ENCODE results near the gene CCDC88C.
"Not testable (repeated sequence)": the region's sequence is repeated elsewhere in the genome, so short reads cannot be mapped to it uniquely, and the experiment has no call there.

Gene CCDC88C

DNA sequence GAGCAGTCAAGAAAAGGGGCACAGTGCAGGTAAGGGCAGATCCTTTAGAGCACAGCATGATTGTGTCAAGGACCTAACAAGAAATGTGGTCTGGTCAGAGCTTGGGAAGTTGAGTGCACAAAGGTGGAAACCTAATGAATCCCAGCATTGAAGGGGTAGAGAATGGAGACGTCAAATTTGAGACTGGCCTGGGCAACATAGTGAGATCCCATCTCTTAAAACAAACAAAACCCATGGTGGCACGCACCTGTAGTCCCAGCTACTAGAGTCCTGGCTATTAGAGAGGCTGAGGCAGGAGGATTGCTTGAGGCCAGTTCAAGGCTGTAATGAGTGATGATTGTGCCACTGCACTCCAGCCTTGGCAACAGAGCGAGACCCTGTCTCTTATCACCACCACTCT is 37.0 kb upstream of the CCDC88C start:
- DNase-seq (ENCODE audit: low read depth, low spot score): no peak
- POLR2A ChIA-PET: interaction anchor here (0.9 kb wide), 1 partner anchor 55 kb away, joined by 4 read pairs; no protein-coding TSS in a partner anchor
- no peak overlapping the region for H3K4me3 ChIP-seq (ENCODE audit: low read depth, low read length)
- TF ChIP-seq, protein P1, sequence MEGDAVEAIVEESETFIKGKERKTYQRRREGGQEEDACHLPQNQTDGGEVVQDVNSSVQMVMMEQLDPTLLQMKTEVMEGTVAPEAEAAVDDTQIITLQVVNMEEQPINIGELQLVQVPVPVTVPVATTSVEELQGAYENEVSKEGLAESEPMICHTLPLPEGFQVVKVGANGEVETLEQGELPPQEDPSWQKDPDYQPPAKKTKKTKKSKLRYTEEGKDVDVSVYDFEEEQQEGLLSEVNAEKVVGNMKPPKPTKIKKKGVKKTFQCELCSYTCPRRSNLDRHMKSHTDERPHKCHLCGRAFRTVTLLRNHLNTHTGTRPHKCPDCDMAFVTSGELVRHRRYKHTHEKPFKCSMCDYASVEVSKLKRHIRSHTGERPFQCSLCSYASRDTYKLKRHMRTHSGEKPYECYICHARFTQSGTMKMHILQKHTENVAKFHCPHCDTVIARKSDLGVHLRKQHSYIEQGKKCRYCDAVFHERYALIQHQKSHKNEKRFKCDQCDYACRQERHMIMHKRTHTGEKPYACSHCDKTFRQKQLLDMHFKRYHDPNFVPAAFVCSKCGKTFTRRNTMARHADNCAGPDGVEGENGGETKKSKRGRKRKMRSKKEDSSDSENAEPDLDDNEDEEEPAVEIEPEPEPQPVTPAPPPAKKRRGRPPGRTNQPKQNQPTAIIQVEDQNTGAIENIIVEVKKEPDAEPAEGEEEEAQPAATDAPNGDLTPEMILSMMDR (IDR thresholded peaks at IDR 0.05; ENCODE audit: insufficient read depth, low read length, missing control alignments): no peak
- CTCF ChIA-PET: no interaction called here

DNA sequence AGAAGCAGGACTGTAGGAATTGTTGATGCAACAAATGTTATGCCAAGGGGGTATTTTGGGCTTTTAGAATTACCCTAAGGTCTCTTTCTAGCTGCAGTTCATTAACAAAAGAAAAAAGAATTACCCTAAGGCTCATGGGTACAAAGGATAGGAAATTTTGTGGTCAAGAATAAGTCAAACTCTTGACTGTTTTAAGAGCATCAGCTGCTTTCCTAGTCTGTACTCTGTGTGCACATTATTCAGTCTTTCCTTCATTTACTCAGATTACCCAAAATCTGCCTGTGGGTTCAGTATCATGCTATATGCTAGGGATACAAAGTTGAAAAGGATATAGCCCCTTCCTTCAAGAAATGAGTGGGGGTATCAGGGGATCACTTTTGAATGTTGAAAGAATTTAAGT is 36.5 kb upstream of the CCDC88C start:
- POLR2A ChIA-PET: interaction anchor here (0.9 kb wide), 1 partner anchor 55 kb away, joined by 4 read pairs; no protein-coding TSS in a partner anchor
- TF ChIP-seq, protein P1 (IDR thresholded peaks at IDR 0.05; ENCODE audit: insufficient read depth, low read length, missing control alignments): no peak
- H3K4me3 ChIP-seq (ENCODE audit: low read depth, low read length): no peak overlapping the region
- CTCF ChIA-PET: no interaction called here
- no peak for DNase-seq (ENCODE audit: low read depth, low spot score)

DNA sequence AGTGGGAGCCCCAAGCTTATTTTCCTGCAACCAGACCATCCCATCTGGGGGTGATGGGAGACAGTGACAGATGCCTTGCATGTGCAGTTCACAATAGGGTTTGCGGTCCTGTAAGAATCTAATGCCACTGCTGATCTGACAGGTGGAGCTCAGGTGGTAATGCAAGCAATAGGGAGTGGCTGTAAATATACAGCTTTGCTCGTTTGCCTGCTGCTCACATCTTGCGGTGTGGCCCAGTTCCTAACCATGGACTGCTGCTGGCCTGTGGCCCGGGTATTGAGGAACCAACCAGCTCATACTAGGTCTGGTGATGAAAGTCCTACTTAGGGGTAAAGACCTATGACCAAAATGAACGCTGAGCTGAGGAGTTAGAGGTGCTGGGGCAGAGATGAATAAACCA is 36.1 kb upstream of the CCDC88C start:
- TF ChIP-seq, protein P1 (IDR thresholded peaks at IDR 0.05; ENCODE audit: insufficient read depth, low read length, missing control alignments): no peak
- no peak for DNase-seq (ENCODE audit: low read depth, low spot score)
- CTCF ChIA-PET: no interaction called here
- POLR2A ChIA-PET: interaction anchor here (0.9 kb wide), 1 partner anchor 55 kb away, joined by 4 read pairs; no protein-coding TSS in a partner anchor
- H3K4me3 ChIP-seq (ENCODE audit: low read depth, low read length): no peak overlapping the region

DNA sequence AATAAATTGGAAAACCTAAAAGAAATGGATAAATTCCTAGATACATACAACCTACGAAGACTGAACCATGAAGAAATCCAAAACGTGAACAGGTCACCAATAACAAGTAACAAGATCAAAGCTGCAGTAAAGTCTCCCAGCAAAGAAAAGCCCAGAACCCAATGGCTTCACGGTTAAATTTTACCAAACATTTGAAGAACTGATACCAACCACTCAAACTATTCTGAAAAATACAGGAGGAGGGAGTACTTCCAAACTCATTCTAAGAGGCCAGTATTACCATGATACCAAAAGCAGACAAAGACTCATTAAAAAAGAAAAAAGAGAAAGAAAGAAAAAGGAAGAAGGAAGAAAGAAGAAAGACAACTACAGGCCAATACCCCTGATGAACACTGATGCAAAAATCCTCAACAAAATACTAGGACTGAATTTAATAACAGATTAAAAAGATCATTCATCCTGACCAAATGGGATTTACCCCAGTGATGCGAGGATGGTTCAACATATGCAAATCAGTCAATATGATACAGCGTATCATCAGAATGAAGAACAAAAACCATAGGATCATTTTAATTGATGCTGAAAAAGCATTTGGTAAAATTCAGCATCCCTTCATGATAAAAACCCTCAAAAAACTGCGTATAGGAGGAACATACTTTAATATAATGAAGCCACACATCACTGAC is 26.9 kb upstream of the CCDC88C start:
- TF ChIP-seq, protein P1 (IDR thresholded peaks at IDR 0.05; ENCODE audit: insufficient read depth, low read length, missing control alignments): no peak
- H3K4me3 ChIP-seq (ENCODE audit: low read depth, low read length): no peak overlapping the region
- ChIA-PET POLR2A (no interaction called here), CTCF (no interaction called here)
- DNase-seq (ENCODE audit: low read depth, low spot score): no peak

DNA sequence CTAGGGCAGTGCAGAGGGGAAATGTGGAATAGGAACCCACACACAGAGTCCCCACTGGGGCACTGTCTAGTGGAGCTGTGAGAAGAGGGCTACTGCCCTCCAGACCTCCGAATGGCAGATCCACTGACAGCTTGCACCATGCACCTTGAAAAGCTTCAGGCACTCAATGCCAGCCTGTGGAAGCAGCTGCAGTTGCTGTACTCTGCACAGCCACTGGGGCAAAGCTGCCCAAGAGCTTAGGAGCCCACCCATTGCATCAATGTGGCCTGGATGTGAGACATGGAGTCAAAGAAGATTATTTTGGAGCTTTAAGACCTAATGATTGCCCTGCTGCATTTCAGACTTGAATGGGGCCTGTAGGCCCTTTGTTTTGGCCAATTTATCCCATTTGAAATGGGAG is 21.7 kb upstream of the CCDC88C start:
- ChIA-PET CTCF (no interaction called here), POLR2A (no interaction called here)
- TF ChIP-seq, protein P1 (IDR thresholded peaks at IDR 0.05; ENCODE audit: insufficient read depth, low read length, missing control alignments): no peak

DNA sequence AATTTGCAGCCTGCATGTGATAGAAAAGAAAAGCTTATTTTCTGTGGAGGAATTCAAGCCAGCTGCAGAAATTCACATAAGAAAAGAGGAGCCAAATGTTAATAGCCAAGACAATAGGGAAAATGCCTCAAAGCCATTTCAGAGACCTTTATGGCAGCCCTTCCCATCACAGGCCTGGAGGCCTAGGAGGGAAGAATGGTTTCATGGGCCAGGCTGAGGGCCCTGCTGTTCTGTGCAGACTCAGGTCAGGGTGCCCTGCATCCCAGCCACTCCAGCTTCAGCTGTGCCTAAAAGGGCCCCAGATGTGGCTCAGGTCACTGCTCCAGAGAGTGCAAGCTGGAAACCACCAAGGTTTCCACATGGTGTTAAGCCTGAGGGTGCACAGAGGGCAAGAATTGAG is 21.2 kb upstream of the CCDC88C start:
- ChIA-PET CTCF (no interaction called here), POLR2A (no interaction called here)
- TF ChIP-seq, protein P1 (IDR thresholded peaks at IDR 0.05; ENCODE audit: insufficient read depth, low read length, missing control alignments): no peak
- DNase-seq (ENCODE audit: low read depth, low spot score): no peak
- H3K4me3 ChIP-seq (ENCODE audit: low read depth, low read length): no peak overlapping the region

More for the DNA sequence above, 21.7 kb upstream of the CCDC88C start:
- H3K4me3 ChIP-seq (ENCODE audit: low read depth, low read length): no peak overlapping the region
- no peak for DNase-seq (ENCODE audit: low read depth, low spot score)

DNA sequence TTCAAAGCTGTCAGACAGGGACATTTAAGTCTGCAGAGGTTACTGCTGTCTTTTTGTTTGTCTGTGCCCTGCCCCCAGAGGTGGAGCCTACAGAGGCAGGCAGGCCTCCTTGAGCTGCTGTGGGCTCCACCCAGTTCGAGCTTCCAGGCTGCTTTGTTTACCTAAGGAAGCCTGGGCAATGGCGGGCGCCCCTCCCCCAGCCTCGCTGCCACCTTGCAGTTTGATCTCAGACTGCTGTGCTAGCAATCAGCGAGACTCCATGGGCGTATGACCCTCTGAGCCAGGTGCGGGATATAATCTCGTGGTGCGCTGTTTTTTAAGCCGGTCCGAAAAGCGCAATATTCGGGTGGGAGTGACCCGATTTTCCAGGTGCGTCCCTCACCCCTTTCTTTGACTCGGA is 18.6 kb upstream of the CCDC88C start:
- DNase-seq (ENCODE audit: low read depth, low spot score); CTCF ChIA-PET: not testable (repeated sequence)

More for the DNA sequence above, 18.6 kb upstream of the CCDC88C start:
- POLR2A ChIA-PET; H3K4me3 ChIP-seq (ENCODE audit: low read depth, low read length): not testable (repeated sequence)

Data from AG04449 (cell line).